GM12891 (cell line): Measurements from ENCODE around the gene SLC17A9.

Experiments used
- PAX5 ChIP-seq: IDR thresholded peaks from 2 replicates; pipeline ENCODE4 v1.6.1; 2011; ENCODE audit warnings: low read length, moderate library complexity, mild to moderate bottlenecking; ENCODE audit not compliant: insufficient read depth, severe bottlenecking
- POLR2A ChIP-seq: IDR thresholded peaks from 2 replicates; pipeline ENCODE4 v1.6.1; 2011; ENCODE audit warnings: low read depth, low read length, control low read depth
- POLR2AphosphoS5 ChIP-seq: IDR thresholded peaks from 2 replicates; pipeline ENCODE4 v1.6.1; 2011; ENCODE audit warnings: low read depth, low read length, control low read depth
- POU2F2 ChIP-seq: IDR thresholded peaks from 2 replicates; pipeline ENCODE4 v1.6.1; 2011; ENCODE audit warnings: low read depth, mild to moderate bottlenecking, control low read depth, low read length, moderate library complexity
- TAF1 ChIP-seq: IDR thresholded peaks from 2 replicates; pipeline ENCODE4 v1.6.1; 2011; ENCODE audit warnings: low read depth, low read length, control low read depth

GRCh38 chr20:62967628-62968351 is 15.3 kb downstream of the SLC17A9 start:
- TF ChIP-seq POLR2A, result no peak
- no peak for TF ChIP-seq TAF1
- no peak for TF ChIP-seq POLR2AphosphoS5
- TF ChIP-seq PAX5, result no peak
- TF ChIP-seq POU2F2, result no peak
